Prostate gland (tissue), 2 donors: Measurements from ENCODE around the gene SBNO2.

Experiments
- CTCF ChIP-seq, 4 experiments: fragments of 200-600 bp in 2 of 4; fragments of 450-650 bp in 2 of 4; sonication (generic) in 2 of 4; IDR thresholded peaks; 1 replicate in 3 of 4; 2 replicates in 1 of 4; pipeline ENCODE4 v1.5.1; 2016 to 2019; ENCODE audit warnings: antibody characterized with exemption in 4 of 4, mild to moderate bottlenecking in 2 of 4, moderate library complexity in 2 of 4
- POLR2A ChIP-seq: fragments of 450-650 bp; IDR thresholded peaks from one replicate; pipeline ENCODE4 v1.6.1; 2016; ENCODE audit warnings: antibody characterized with exemption, mild to moderate bottlenecking
- POLR2AphosphoS5 ChIP-seq: sonication (generic); formaldehyde crosslinking; IDR thresholded peaks from one replicate; pipeline ENCODE4 v1.6.1; 2017; ENCODE audit warnings: antibody characterized with exemption

- TF ChIP-seq POLR2A (no peak), CTCF (IDR thresholded peaks at IDR 0.05) (no peak), POLR2AphosphoS5 (peak; percentile 55)
Measured at GRCh38 chr19:1169921-1170885, 3.9 kb downstream of the SBNO2 start.
